ENCODE results near the gene ARHGAP8. TPM values are rescaled to one million over a fixed set of nuclear protein-coding genes. Genes with fewer than 3 reads are reported as not detected.

The ARHGAP8 gene
- polyA plus RNA-seq (3.0 and 5.0 TPM in 2 replicates), polyA minus RNA-seq (1.9 and 2.9 TPM in 2 replicates)

- Histone ChIP-seq H3K9me3 (ENCODE audit: low read length) (no peaks in the 10 kb centered on the region), H3K9ac (ENCODE audit: low read length) (no peak within 1 kb of the TSS), H3K36me3 (ENCODE audit: insufficient read depth, low read length) (no peaks in the 10 kb centered on the region), H2AFZ (ENCODE audit: low read depth, low read length) (no peak within 1 kb of the TSS), H3K9me2 (ENCODE audit: insufficient read depth, low read length) (no peaks in the 10 kb centered on the region), H4K20me1 (ENCODE audit: insufficient read depth) (no peaks in the 10 kb centered on the region), H3K79me2 (replicated peaks; ENCODE audit: insufficient read depth, low read length) (no peaks in the 10 kb centered on the region), H3F3A (ENCODE audit: insufficient read depth, low read length, poor library complexity, severe bottlenecking) (no peaks in the 10 kb centered on the region), H3K4me3 (ENCODE audit: low read length) (peak within 1 kb of the TSS; percentile 43), H3K27ac (ENCODE audit: low read length) (no peak within 1 kb of the TSS), H3K4me2 (ENCODE audit: low read length) (no peak within 1 kb of the TSS), H3K27me3 (ENCODE audit: insufficient read depth, low read depth, low read length) (peaks cover 28% of the 10 kb centered on the region)
- TF ChIP-seq, protein P1, sequence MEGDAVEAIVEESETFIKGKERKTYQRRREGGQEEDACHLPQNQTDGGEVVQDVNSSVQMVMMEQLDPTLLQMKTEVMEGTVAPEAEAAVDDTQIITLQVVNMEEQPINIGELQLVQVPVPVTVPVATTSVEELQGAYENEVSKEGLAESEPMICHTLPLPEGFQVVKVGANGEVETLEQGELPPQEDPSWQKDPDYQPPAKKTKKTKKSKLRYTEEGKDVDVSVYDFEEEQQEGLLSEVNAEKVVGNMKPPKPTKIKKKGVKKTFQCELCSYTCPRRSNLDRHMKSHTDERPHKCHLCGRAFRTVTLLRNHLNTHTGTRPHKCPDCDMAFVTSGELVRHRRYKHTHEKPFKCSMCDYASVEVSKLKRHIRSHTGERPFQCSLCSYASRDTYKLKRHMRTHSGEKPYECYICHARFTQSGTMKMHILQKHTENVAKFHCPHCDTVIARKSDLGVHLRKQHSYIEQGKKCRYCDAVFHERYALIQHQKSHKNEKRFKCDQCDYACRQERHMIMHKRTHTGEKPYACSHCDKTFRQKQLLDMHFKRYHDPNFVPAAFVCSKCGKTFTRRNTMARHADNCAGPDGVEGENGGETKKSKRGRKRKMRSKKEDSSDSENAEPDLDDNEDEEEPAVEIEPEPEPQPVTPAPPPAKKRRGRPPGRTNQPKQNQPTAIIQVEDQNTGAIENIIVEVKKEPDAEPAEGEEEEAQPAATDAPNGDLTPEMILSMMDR (IDR thresholded peaks at IDR 0.05; ENCODE audit: poor library complexity, severe bottlenecking) = no peak
- no peak for TF ChIP-seq EZH2 (IDR thresholded peaks at IDR 0.05; ENCODE audit: borderline replicate concordance, insufficient read depth, low read length, poor library complexity, severe bottlenecking)
- TF ChIP-seq POLR2AphosphoS5 (IDR thresholded peaks at IDR 0.05) = no peak
- TF ChIP-seq RAD21 (conservative IDR thresholded peaks at IDR 0.05) = no peak
- no peak for TF ChIP-seq REST (IDR thresholded peaks at IDR 0.05; ENCODE audit: borderline replicate concordance)
- no peak for TF ChIP-seq TAF1 (IDR thresholded peaks at IDR 0.05; ENCODE audit: low read depth)
- TF ChIP-seq EP300 (conservative IDR thresholded peaks at IDR 0.05; ENCODE audit: poor library complexity, severe bottlenecking) = no peak
- TF ChIP-seq SMC3 (conservative IDR thresholded peaks at IDR 0.05; ENCODE audit: poor library complexity) = no peak
- no peak for TF ChIP-seq MXI1 (conservative IDR thresholded peaks at IDR 0.05; ENCODE audit: poor library complexity, severe bottlenecking)
Observed at GRCh38 chr22:44752285-44753188, at the start of gene ARHGAP8. Gene ARHGAP8, plus strand, starts transcription at chr22:44752575. Its CDS starts 33,953 bp downstream, at chr22:44786528.

GRCh38 chr22:44703255-44703870, 49.0 kb upstream of the ARHGAP8 start:
- Histone ChIP-seq H3K9me2 (ENCODE audit: insufficient read depth, low read length) (no peaks in the 10 kb centered on the region), H3F3A (ENCODE audit: insufficient read depth, low read length, poor library complexity, severe bottlenecking) (no peaks in the 10 kb centered on the region), H3K36me3 (ENCODE audit: insufficient read depth, low read length) (no peaks in the 10 kb centered on the region), H3K79me2 (replicated peaks; ENCODE audit: insufficient read depth, low read length) (no peaks in the 10 kb centered on the region), H3K27ac (ENCODE audit: low read length) (no peak overlapping the region), H2AFZ (ENCODE audit: low read depth, low read length) (no peak overlapping the region), H3K4me2 (ENCODE audit: low read length) (no peak overlapping the region), H3K27me3 (ENCODE audit: insufficient read depth, low read depth, low read length) (peaks cover 19% of the 10 kb centered on the region), H4K20me1 (ENCODE audit: insufficient read depth) (no peaks in the 10 kb centered on the region), H3K9ac (ENCODE audit: low read length) (no peak overlapping the region), H3K4me3 (ENCODE audit: low read length) (peak overlapping the region; percentile 64), H3K9me3 (ENCODE audit: low read length) (no peaks in the 10 kb centered on the region)
- TF ChIP-seq EP300 (conservative IDR thresholded peaks at IDR 0.05; ENCODE audit: poor library complexity, severe bottlenecking) (no peak), RAD21 (conservative IDR thresholded peaks at IDR 0.05) (no peak), EZH2 (IDR thresholded peaks at IDR 0.05; ENCODE audit: borderline replicate concordance, insufficient read depth, low read length, poor library complexity, severe bottlenecking) (no peak), SMC3 (conservative IDR thresholded peaks at IDR 0.05; ENCODE audit: poor library complexity) (no peak), TAF1 (IDR thresholded peaks at IDR 0.05; ENCODE audit: low read depth) (no peak), POLR2AphosphoS5 (IDR thresholded peaks at IDR 0.05) (no peak), MXI1 (conservative IDR thresholded peaks at IDR 0.05; ENCODE audit: poor library complexity, severe bottlenecking) (no peak), REST (IDR thresholded peaks at IDR 0.05; ENCODE audit: borderline replicate concordance) (no peak)
- TF ChIP-seq, protein P1 (IDR thresholded peaks at IDR 0.05; ENCODE audit: poor library complexity, severe bottlenecking) = no peak

Measured in neural cell (in vitro differentiated cells).